Left renal pelvis (tissue), 4 donors: ENCODE measurements around the gene NXF1. TPM values are rescaled to one million over a fixed set of nuclear protein-coding genes. Genes with fewer than 3 reads are reported as not detected.
"Not testable (repeated sequence)": the region's sequence is repeated elsewhere in the genome, so short reads cannot be mapped to it uniquely, and the experiment has no call there.

Experiments used
- DNase-seq, 4 donors: peaks; one replicate each; pipeline ENCODE4 v3.0.0-alpha.2; 2013; ENCODE audit warnings: low read depth in 4 of 4, low spot score in 3 of 4
- polyA plus RNA-seq, 4 donors: library from polyadenylated mRNA; unstranded; fragments of 120-200 nt; gene quantifications; one replicate each; pipeline ENCODE4 v1.2.1, GENCODE V29; 2013; ENCODE audit not compliant: insufficient read length in 4 of 4

Gene NXF1
- polyA plus RNA-seq, 4 donors, result 109 to 125 (median 121) TPM

DNA sequence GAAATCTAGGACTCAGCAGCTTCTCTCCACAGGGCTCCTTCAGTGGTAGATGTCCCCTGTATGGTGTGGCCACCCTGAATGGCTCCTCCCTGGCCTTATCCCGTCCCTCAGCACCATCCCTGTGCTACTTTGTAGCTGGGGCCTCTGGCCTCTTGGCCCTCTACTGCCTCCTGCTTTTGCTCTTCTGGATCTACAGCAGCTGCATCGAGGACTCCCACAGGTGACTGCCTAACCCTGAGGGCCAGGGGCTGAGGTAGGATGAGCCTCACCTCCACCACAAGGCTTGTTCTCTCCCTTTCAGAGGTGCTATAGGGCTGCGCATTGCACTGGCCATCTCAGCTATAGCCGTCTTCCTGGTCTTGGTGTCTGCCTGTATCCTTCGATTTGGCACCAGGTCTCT lies 16.2 kb downstream of the NXF1 start:
- DNase-seq, result no peak

DNA sequence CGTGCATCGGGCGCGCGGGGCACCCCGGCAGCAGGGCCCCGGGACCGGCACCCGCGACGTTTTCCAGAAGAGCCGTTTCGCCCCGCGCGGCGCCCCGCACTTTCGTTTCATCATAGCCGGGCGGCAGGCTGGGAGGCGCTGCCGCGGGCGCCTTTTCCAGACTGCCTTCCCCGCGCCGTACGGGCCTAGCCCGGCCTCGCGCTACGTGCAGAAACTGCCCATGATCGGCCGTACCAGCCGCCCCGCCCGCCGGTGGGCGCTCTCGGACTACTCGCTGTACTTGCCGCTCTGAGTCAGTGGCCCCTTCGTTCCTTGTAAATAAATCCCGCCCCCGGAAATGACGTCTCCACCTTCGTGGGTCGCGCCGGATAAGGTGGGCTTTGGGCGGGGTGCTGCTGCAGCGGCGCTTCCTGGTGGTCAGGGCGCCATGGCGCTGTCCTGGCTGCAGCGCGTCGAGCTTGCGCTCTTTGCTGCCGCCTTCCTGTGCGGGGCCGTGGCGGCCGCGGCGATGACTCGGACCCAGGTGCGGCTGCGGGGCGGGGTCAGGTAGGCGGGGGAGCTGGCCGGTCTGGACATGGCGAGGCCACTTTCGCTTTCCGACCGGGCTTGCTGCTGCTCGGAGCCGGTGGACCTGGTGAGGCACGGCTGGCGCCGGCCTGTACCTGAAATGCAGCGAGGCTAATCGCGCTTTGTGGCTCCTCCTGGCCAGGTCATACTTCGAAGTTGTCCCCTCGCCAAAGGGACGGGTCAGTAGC lies 18.1 kb downstream of the NXF1 start, which contains the start of gene TMEM179B:
Gene TMEM179B (plus strand): TSS at position 398 of the 755 bp plus-strand sequence. CDS start 30 bp downstream, at position 428.
- DNase-seq, result peak; percentile 90 to 98 (median 98)

DNA sequence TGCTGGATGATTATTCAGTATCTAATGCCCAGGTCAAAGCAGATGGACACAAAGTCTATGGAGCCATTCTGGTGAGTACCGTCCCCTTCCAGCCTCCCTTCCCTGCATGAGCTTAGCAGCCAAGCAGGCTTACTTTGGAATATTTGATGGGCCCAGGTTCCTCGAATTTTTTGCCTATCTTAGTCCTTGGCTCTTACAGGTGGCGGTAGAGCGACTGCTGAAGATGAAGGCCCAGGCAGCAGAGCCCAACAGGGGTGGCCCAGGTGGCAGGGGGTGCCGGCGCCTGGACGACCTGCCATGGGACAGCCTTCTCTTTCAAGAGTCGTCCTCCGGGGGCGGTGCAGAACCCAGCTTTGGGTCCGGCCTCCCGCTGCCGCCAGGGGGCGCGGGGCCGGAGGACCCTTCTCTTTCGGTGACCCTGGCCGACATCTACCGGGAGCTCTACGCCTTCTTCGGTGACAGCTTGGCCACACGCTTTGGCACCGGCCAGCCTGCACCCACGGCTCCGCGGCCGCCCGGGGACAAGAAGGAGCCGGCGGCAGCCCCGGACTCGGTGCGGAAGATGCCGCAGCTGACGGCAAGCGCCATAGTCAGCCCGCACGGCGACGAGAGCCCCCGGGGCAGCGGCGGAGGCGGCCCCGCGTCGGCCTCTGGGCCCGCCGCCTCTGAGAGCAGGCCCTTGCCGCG lies 18.8 kb downstream of the NXF1 start:
- DNase-seq, result peak; percentile 70 to 81 (median 74)

DNA sequence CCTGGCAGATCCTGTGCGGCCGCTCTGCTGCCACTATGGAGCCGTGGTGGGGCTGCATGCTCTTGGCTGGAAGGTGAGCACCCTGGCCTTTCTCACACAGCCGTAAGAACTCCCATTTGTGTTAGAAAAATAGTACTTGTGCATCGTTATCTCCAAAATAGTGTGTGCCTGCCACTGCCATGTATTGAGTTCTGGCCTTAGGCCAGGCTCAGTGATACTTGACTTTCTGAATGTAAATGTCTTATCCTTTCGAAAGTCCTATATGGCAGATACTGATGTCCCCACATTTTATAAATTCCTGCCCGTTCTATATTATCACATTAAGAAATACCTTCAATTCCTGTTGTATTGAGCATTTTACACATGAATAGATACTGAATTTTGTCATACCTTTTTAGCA lies 22.5 kb downstream of the NXF1 start:
- DNase-seq, result no peak

DNA sequence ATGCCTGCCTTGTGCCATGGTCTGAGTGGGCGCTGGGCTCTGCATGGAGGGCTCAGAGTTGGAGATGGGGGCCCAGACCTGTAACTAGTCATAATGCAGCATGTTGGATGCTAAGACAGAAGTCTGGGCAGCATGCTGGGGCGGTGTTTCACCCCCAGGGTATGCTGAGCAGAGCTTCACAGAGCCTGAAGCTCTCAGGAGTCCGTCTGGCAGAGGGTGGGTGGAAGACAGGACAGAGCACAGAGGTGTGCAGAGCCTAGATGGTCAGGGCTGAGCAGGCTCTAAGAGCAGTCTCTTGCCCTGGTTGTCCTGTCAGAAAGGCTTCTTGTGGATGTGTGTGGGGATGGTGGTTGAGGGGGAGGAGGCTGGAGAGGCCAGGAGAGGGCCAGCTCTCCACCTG lies 26.8 kb downstream of the NXF1 start:
- DNase-seq, result no peak

DNA sequence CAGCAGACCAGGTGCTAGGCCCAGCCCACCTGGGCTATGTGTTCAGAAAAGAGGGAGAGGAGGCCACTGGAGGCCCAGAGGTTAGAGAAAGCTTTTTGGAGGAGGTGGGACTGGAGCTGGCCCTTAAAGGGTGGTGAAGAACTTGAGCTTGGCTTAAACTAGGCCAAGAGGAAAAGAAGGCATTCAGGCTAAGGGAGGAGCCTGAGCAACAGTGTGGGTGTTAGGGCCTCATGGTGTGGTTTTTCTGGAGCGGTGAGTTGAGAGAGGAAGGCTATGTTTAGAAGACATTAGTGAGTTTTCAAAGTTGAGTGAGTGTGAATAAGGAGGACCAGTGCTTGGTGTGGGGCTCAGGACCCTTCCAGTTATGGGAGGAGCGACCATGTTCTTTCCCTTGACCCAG lies 27.9 kb downstream of the NXF1 start:
- DNase-seq, result no peak

DNA sequence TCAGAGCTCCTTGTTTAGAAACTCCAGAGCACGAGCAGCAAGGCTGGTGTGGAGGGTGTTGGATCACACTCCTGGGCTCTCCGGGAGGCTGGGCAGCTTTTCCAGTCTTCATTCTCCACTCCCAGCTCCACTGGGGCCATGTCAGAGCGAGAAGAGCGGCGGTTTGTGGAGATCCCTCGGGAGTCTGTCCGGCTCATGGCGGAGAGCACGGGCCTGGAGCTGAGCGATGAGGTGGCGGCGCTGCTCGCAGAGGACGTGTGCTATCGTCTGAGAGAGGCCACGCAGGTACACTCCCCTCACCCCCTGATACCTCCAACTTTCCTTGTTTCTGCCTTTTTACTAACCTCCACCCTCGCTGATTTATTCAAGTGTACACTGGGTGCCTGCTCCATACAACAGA lies 29.6 kb downstream of the NXF1 start:
- DNase-seq, result no peak

DNA sequence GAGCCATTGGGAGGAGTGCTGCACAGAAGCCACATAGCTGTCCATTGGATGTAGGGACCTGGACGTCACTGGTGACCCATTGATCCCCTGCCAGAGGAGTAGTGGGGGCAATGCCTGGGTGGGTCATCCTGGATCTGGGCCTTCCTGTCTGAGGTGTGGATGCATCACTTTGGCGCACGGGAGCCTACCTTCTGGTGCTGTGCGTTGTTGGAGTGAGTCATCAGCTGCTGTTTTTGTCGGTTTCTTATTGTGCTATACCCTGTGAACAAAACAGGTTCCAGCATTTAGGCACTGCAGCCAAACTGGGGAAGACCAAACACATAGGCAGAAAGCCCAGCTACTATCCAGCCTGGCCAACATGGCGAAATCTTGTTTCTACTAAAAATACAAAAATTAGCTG lies 30.8 kb downstream of the NXF1 start:
- no peak for DNase-seq

DNA sequence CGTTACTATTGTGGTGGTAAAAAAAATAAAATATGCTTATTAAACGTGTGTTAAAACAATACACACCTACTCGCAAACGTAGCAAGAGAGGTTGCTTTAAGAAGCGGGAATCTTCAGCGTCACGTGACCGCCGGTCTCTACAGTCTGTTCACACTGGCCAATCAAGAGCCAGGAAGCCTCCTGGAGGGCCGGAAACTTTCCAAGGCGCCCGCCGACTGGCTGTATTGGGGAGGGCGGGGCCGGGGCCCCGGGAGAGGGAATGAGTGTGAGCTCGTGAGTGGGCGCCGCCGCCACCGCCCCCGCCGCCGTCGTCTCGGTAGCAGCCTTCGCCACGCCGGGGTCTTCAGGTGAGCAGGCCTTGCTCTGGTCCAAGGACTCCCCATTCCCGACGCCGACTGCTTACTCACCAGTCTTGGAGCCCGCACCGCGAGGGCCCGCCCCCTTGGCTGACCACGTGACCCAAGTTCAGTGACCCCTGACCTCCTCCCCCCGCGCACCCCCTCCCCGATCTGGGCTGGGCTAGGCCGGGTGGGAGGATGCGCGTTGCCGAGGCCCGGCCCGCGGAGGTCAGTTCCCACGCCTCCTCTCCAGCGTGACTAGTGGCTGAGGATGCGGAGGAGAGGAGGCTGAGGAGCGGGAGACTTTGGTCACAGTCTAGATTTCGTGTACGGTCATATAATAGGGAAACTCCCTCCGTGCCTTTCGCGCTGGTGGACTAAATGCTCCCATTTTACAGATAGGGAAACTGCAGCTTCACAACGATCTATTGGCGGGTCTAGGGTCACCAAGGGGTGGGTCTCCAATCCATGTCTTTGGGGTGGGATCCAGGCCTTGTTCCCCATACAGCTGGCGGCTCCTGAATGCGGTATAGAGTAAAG lies 33.9 kb downstream of the NXF1 start, which contains the start of gene TAF6L:
Gene TAF6L (plus strand): TSS at position 253 of the 878 bp plus-strand sequence. CDS start 4,388 bp downstream, outside the sequence.
- peak; percentile 90 to 95 (median 94) for DNase-seq

DNA sequence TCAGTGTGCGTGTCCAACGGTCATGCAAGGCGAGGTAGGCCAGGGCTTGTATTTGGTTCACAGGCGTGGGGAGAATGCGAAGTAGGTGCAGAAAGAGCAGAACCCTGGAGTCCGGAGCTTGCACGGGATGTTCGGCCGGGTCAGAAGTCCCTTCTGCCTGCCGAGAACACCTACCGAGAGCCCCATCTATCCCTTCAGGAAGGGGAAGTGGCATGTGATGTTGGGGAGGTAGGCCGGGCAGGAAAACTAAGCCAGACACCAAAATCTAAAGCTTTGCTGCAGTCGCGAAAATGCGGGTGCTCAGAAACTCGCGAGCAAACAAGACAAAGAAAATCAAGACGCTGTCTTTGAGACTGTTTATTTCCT lies 34.5 kb downstream of the NXF1 start:
- DNase-seq, result no peak

DNA sequence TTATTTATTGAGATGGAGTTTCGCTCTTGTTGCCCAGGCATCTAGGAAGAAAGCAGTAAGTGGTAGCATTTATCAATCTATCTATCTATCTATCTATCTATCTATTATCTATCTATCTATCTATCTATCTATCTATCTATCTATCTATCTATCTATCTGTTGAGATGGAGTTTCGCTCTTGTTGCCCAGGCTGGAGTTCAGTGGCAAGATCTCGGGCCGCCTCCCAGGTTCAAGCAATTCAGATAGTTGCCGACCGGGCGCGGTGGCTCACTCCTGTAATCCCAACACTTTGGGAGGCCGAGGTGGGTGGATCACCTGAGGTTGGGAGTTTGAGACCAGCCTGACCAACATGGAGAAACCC lies 44.4 kb downstream of the NXF1 start:
- not testable (repeated sequence) for DNase-seq

DNA sequence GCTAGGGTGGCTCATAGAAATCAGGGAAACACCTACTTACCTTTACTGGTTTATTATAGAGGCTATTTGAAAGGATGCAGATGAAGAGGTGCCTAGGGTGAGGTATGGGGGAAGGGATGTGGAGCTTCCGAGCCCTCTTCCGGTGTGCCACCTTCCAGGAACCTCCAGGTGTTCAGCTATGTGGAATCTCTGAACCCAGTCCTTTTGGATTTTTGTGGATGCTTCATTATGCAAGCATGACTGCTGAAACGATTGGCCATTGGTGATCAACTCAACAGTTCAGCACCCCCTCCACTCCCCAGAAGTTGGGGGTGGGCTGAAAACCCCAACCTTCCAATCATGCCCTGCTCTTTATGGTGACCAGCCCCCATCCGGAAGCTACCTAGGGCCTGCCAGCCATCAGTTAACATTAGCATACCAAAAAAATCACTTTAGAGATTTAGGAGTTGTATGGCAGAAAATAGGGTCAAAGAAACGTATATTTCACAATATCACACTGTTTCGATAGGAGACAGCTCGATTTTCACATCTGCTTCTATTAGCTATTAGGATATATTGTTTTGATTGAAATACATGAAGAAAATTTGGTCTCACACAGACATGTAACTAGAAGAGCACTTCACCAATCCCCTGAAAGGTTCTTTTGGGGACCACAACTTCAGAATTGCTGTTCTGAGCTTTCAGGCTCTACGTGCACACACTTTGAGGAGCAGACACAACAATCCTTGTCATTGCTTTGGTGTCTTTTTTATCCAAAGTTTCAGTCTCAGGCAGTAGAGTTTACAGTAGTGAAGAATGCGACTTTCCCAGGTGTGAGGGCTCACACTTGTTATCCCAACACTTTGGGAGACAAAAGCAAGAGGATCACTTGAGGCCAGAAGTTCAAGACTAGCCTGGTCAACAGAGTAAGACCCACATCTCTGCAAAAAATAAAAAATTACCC lies 47.1 kb downstream of the NXF1 start:
- DNase-seq, result no peak

DNA sequence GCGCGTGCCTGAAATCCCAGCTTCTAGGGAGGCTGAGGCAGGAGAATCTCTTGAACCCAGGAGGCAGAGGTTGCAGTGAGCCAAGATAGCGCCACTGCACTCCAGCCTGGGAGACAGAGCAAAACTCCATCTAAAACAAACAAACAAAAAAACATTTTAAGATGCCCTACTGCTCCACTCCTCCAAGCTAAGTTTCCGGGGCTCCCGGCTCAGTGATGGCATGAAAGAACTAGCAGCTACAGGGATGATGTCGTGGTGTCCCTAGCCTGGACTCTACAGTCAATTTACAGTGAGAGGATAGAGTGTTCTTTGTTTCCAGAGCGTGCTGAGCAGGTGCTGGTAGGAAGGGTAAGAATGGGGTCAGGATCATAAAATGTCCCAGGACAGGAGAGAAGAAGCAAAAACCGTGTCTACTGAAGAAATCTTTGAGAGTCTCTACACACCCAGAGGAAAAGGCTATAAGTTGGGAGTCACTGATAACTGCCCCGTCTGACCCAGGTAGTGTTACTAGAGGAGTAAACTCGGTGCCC lies 50.1 kb downstream of the NXF1 start:
- DNase-seq, result no peak

DNA sequence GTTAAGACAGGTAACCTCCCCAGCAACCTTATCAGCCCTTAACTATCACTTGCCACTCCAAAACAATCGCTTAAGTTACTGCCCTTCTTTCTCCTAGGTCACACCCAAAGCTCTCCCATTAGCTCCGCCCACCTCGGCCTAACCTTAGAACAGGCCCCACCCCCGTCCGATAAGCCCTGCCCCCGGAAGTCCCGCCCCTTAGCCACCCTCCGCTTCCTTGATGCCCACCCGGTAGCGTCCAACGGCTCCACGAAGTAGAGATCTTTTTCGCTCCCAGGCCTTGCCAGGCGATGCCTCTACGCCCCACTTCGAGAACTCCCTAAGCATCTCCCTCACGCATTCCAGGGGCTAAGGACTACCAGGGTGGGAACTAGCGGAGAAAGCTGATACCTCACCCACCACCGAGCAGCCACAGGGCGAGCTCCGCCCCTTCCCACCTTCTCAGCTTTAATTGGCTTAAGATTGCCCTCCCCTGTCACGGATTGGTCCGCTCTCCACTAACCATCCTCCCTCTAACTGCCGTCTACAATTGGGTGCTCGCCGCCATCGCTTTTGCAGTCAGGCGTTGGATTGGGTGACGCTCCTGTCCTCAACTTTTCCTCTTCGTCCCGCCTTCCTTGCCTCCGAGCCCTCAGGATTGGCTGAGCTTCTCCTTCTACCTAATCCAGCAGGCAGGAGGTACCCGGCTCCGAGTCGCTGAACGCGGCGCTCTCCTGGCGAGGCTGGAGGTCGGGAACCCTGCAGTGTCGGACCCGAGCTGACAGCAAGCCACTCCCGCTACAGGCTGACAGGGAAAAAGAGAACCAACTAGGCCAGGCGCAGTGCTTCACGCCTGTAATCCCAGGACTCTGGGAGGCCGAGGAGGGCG lies 51.3 kb downstream of the NXF1 start, which contains the start of gene ZBTB3:
Gene ZBTB3 (minus strand): TSS at position 425 of the 868 bp plus-strand sequence. CDS start 496 bp downstream, outside the sequence.
- DNase-seq, result peak; percentile 97 to 98 (median 98)

DNA sequence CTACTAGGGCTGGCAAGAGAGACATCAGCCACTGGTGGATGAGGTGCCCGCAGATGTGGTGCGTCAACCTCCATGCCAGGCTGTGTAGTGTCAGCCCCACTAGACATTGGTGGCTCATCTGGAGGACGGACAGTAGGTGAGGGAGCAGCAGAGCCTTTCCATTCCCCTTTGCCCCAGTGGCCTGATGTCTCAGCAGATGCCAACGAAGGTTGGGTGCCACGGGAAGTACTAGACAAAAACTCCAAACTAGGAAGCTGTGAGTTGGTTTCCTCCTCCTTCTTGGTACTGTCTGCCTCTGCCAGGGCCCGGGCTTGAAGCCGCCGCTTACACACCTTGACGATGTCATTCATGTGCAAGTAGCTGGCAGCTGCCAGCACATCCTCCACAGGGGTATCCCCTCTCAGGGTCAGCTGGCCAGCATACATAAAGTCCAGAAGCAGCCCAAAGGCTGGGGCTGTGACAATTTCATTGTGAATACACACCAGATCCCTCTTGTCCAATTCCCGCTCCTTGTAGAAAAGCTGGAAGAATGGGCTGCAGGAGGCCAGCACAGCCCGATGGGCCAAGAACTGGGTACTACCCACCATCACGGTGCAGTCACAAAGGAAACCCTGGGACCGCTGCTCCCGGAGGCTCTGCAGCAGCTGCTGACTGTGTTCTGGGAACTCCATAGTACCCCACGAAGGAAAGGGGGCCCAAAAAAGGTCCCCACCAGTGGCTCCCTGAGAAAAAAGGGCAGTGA lies 52.1 kb downstream of the NXF1 start:
- no peak for DNase-seq

DNA sequence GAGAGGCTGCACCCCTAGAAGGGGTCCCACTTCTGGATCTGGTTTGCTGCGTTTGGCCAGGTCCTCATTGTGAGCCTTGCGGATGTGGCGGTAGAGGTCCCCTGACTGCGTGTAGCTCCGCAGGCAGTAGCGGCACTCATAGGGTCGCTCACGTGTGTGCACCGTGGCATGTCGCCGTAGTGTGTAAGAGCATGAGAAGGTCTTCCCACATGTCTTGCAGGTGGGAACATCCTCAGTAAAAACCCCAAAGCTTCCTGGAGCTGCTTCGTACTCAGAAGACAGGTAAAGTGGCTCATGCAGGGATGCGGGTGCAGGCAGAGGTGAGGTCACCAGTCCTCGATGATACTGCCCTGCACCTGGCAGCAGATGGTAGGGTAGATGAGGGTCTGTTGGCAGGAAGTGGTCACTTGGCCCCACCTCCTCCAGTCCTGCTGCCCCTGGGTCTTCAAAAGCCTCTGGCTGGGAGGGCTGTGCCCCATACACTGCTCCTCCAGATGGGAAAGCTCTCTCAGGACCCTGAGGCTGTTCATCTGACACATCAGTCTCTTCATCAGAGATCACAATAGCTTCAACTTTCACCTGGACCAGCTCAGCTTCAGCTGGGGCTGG lies 53.0 kb downstream of the NXF1 start:
- DNase-seq, result no peak

DNA sequence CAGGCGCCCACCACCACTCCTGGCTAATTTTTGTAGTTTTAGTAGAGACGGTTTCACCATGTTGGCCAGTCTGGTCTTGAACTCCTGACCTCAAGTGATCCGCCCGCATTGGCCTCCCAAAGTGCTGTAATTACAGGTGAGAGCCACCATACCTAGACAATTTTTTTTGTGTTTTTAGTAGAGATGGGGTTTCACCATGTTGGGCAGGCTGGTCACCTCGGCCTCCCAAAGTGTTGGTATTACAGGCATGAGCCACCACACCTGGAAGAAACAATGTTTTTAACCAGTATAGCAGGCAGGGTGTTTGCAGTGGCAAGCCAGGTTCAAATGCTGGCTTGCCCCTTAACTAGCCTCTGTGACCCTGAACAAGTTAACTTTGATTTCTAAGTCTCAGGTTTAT lies 55.3 kb downstream of the NXF1 start:
- not testable (repeated sequence) for DNase-seq
